Breast epithelium (tissue), 3 donors: ENCODE results near the gene LRP1.

ENCODE experiments used
- POLR2A ChIP-seq: fragments of 450-650 bp; IDR thresholded peaks from one replicate; pipeline ENCODE4 v1.6.1; 2016; ENCODE audit warnings: antibody characterized with exemption, mild to moderate bottlenecking, moderate library complexity
- POLR2AphosphoS5 ChIP-seq, 3 donors: sonication (generic); formaldehyde crosslinking; IDR thresholded peaks; one replicate each; pipeline ENCODE4 v1.6.1; 2017; ENCODE audit warnings: antibody characterized with exemption in 3 of 3

DNA sequence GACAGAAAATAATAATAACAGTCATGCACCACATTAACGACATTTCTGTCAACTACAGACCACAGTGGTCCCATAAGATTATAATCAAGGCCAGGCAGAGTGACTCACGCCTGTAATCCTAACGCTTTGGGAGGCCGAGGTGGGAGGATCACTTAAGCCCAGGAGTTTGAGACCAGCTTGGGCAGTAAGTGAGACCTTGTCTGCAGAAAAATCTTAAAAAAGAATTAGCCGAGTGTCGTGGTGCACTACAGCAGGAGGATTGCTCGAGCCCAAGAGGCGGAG is 30.8 kb upstream of the LRP1 start:
- no peak for TF ChIP-seq POLR2A
- no peak for TF ChIP-seq POLR2AphosphoS5 (IDR thresholded peaks at IDR 0.05)
